ENCODE results near the gene MAB21L3. TPM values are rescaled to one million over a fixed set of nuclear protein-coding genes. Genes with fewer than 3 reads are reported as not detected.

The MAB21L3 gene
- total RNA-seq, 3 donors from 2014 or later = 1.7 to 6.4 (median 4.7) TPM

DNA sequence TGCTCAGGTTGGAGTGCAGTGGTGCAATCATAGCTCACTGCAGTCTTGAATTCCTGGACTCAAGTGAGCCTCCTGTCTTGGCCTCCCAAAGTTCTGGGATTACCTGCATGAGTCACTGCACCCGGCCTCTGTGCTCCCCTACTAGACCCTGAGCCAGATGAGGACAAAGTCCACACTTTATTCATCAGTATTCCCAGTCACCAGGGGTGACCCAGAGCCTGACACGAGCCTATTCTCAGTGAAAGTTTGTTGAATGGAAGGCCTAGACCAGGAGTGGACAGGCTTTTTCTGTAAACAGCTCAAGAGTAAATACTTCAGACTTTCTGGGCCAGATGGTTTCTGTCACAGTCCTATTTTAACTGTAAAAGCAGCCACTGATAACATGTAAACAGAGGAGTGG lies 68.2 kb downstream of the MAB21L3 start:
- TF ChIP-seq, protein P1, sequence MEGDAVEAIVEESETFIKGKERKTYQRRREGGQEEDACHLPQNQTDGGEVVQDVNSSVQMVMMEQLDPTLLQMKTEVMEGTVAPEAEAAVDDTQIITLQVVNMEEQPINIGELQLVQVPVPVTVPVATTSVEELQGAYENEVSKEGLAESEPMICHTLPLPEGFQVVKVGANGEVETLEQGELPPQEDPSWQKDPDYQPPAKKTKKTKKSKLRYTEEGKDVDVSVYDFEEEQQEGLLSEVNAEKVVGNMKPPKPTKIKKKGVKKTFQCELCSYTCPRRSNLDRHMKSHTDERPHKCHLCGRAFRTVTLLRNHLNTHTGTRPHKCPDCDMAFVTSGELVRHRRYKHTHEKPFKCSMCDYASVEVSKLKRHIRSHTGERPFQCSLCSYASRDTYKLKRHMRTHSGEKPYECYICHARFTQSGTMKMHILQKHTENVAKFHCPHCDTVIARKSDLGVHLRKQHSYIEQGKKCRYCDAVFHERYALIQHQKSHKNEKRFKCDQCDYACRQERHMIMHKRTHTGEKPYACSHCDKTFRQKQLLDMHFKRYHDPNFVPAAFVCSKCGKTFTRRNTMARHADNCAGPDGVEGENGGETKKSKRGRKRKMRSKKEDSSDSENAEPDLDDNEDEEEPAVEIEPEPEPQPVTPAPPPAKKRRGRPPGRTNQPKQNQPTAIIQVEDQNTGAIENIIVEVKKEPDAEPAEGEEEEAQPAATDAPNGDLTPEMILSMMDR (IDR thresholded peaks at IDR 0.05) = no peak
- Histone ChIP-seq H3K4me3 (no peak overlapping the region), H3K36me3 (ENCODE audit: low read depth) (no peaks in the 10 kb centered on the region), H3K9me3 (no peaks in the 10 kb centered on the region), H3K4me1 (ENCODE audit: low read depth) (peaks cover 18% of the 10 kb centered on the region)
- intact Hi-C loops (cut with DNase I, micrococcal nuclease) = loop anchor here in 1 of 2 donors (10.0 kb wide), 1 partner anchor 155 kb away; no protein-coding TSS in a partner anchor
- ATAC-seq = peak; percentile 68
- peak in 1 of 3 donors; percentile 37 for DNase-seq

DNA sequence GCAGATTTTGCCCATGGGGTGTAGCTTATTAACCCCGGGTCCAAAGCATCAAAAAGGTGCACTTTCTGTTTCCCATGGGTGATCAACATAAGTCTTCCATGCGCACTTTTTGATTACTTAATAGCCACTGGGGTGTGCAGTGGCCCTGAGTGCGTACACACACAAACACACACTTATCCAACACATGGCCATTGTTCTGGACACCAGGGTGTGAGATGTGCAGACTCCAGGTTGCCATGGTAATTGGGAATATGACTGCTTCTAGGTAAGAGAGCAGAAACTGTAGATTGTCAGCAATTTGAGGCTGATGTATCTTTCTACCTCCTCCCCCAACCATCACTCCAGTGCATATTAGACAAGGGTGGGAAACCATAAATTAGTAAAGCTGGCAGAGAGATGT lies 68.8 kb downstream of the MAB21L3 start:
- intact Hi-C loops (cut with DNase I, micrococcal nuclease) = loop anchor here in 1 of 2 donors (10.0 kb wide), 1 partner anchor 155 kb away; no protein-coding TSS in a partner anchor
- Histone ChIP-seq H3K9me3 (no peaks in the 10 kb centered on the region), H3K36me3 (ENCODE audit: low read depth) (no peaks in the 10 kb centered on the region), H3K4me1 (ENCODE audit: low read depth) (peaks cover 18% of the 10 kb centered on the region), H3K4me3 (no peak overlapping the region)
- TF ChIP-seq, protein P1 (IDR thresholded peaks at IDR 0.05) = no peak
- peak; percentile 20 for ATAC-seq
- DNase-seq = no peak

DNA sequence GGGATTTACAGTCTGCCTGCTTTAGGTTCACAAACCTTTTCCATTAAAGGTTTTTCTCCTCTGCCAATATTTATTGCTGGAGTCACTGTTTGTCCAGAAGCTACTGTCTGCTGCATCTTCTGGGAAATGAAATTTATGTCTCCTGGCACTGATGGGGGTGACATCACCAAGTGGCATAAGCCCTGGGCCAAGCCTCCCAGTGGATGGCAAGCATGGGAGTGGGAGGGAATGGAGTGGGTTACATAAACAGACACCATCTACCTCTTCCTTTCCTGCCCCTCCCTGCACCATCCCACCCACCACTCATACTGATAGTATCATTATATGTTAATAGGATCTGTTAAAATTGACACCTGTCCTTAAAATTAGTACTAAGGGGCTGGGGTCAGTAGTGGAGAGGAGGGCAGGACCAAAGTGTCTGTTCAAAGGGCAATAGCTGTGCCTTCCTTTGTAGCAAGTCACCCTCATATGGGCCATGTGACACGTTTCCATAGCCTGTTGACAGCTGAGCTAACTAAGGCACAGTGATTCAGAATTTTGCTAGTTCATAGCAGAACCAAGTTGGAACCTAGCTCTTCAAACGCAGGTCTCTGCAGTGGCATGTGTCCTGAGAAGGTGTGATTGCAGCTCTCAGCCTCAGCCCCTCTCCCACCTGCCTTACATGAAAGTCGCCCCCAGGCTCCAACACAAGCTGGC lies 71.0 kb downstream of the MAB21L3 start:
- Histone ChIP-seq H3K4me1 (ENCODE audit: low read depth) (peaks cover 18% of the 10 kb centered on the region), H3K9me3 (no peaks in the 10 kb centered on the region), H3K4me3 (no peak overlapping the region), H3K36me3 (ENCODE audit: low read depth) (no peaks in the 10 kb centered on the region)
- DNase-seq = no peak
- ATAC-seq = no peak
- intact Hi-C loops (cut with DNase I, micrococcal nuclease) = no loop called here
- TF ChIP-seq, protein P1 (IDR thresholded peaks at IDR 0.05) = no peak

Other genes starting within 250 kb of the MAB21L3 start
- gene SLC22A15, start 134.9 kb upstream of the MAB21L3 start, total RNA-seq = 1 to 10 TPM; 2.0 to 2.7 (median 2.4) TPM

Data from mucosa of descending colon (tissue), 3 donors.